Mucosa of stomach (tissue), 1 donor: ENCODE measurements around the gene LMCD1.

ENCODE experiments used
- H3K27me3 ChIP-seq: one replicate; pipeline ENCODE4 v1.7.0; 2013; ENCODE audit warnings: mild to moderate bottlenecking, low read length; ENCODE audit not compliant: control insufficient read depth, insufficient read depth
- H3K36me3 ChIP-seq: one replicate; pipeline ENCODE4 v1.7.0; 2013; ENCODE audit warnings: low read length; ENCODE audit not compliant: control insufficient read depth, insufficient read depth
- H3K4me1 ChIP-seq: one replicate; pipeline ENCODE4 v1.7.0; 2013; ENCODE audit warnings: mild to moderate bottlenecking, low read length; ENCODE audit not compliant: control insufficient read depth, insufficient read depth
- H3K4me3 ChIP-seq: one replicate; pipeline ENCODE4 v1.7.0; 2013; ENCODE audit warnings: low read length
- H3K9ac ChIP-seq: one replicate; pipeline ENCODE4 v1.7.0; 2013; ENCODE audit warnings: mild to moderate bottlenecking, low read length, moderate library complexity
- H3K9me3 ChIP-seq: one replicate; pipeline ENCODE4 v1.7.0; 2013; ENCODE audit warnings: mild to moderate bottlenecking, low read length, moderate library complexity; ENCODE audit not compliant: control insufficient read depth
- donor health status: Pancreatic carcinoma.

Gene LMCD1

DNA sequence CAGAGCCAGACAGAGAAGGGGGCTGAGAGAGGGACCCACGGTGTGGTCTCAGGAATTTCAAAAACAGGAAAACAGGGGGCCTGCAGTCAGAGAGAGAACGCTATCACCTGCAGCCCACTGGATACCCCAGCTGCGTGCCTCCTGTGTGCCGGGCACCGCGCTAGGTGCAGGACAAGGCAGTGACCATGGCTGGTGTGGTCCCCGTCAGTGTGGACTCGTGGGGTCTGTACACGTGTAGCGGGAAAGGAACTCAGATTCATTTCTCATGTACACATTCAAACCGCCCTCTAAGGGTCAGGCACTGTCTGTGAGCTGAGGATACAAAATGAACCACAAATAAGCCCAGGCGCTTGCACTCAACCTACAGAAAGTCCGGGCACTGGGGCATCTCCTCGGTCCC is 122.1 kb downstream of the LMCD1 start:
- Histone ChIP-seq H3K27me3 (peaks cover 3% of the 10 kb centered on the region), H3K36me3 (no peaks in the 10 kb centered on the region), H3K4me1 (peaks cover 15% of the 10 kb centered on the region), H3K4me3 (no peak overlapping the region), H3K9ac (no peak overlapping the region), H3K9me3 (no peaks in the 10 kb centered on the region)
